Fibroblast of villous mesenchyme (primary cell): ENCODE data around the gene FDPS. TPM values are rescaled to one million over a fixed set of nuclear protein-coding genes. Genes with fewer than 3 reads are reported as not detected.

Experiments used
- DNase-seq: peaks from one replicate; pipeline ENCODE4 v3.0.0-alpha.2; 2010; ENCODE audit warnings: low read depth
- H3K4me3 ChIP-seq: 2 replicates; pipeline ENCODE4 v1.5.1; 2011; ENCODE audit warnings: low read depth, mild to moderate bottlenecking, low read length
- CTCF ChIP-seq: IDR thresholded peaks from 2 replicates; pipeline ENCODE4 v1.5.1; 2012; ENCODE audit warnings: low read depth, mild to moderate bottlenecking, low read length; ENCODE audit not compliant: insufficient read depth
- total RNA-seq: library from RNA; depleted of rRNA; stranded (reverse); fragments of >200 nt; gene quantifications from 2 replicates; pipeline ENCODE4 v1.2.3, GENCODE V29; 2012

Gene FDPS
- total RNA-seq, 1 donor: 427 TPM

GRCh38 chr1:155295942-155296267 lies 12.8 kb upstream of the FDPS start:
- DNase-seq: no peak
- H3K4me3 ChIP-seq: no peak overlapping the region
- TF ChIP-seq CTCF: no peak

GRCh38 chr1:155296661-155297060 lies 12.0 kb upstream of the FDPS start:
- H3K4me3 ChIP-seq: no peak overlapping the region
- DNase-seq: no peak
- TF ChIP-seq CTCF: no peak

- TF ChIP-seq CTCF: no peak
- no peak overlapping the region for H3K4me3 ChIP-seq
- DNase-seq: no peak
Measured at GRCh38 chr1:155297384-155297783, 11.3 kb upstream of the FDPS start.

- H3K4me3 ChIP-seq: no peak overlapping the region
- TF ChIP-seq CTCF: no peak
- DNase-seq: no peak
Measured at GRCh38 chr1:155300024-155300423, 8.6 kb upstream of the FDPS start.

- DNase-seq: no peak
- H3K4me3 ChIP-seq: no peak overlapping the region
- TF ChIP-seq CTCF: no peak
Measured at GRCh38 chr1:155300553-155301329, 7.9 kb upstream of the FDPS start.

- no peak for DNase-seq
- H3K4me3 ChIP-seq: no peak within 1 kb of the TSS
- no peak for TF ChIP-seq CTCF
Measured at GRCh38 chr1:155301342-155301841, 7.3 kb upstream of the FDPS start, which contains the start of gene PKLR. PKLR (minus strand) TSS chr1:155301438; CDS start chr1:155301395, 43 bp downstream.
